GM21528 (cell line): Measurements from ENCODE around the gene SLC27A2.
"Not testable (repeated sequence)": the region's sequence is repeated elsewhere in the genome, so short reads cannot be mapped to it uniquely, and the experiment has no call there.

Experiments
- ATAC-seq: cut with Tn5 transposase; IDR thresholded peaks from one replicate; pipeline ENCODE4 v1.9.1; 2021; ENCODE audit warnings: mild to moderate bottlenecking, moderate library complexity; ENCODE audit not compliant: unreplicated experiment, low FRiP score

The SLC27A2 gene

DNA sequence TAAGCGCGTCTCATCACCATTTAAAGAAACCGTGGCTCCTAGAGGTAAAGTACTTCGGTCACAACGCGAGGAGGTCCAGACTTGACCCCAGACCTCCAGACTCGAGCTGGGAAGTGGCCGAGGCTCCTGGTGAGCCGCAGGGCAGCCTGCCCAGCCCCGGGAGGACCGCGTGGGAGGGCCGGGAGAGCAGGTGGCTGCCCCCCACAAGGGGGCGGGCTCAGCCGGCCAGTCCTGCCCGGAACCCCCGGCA lies at the start of gene SLC27A2:
TSS of gene SLC27A2 (plus strand) at position 228 of the 250 bp plus-strand sequence. CDS start 232 bp downstream, outside the sequence.
- peak; percentile 51 for ATAC-seq

DNA sequence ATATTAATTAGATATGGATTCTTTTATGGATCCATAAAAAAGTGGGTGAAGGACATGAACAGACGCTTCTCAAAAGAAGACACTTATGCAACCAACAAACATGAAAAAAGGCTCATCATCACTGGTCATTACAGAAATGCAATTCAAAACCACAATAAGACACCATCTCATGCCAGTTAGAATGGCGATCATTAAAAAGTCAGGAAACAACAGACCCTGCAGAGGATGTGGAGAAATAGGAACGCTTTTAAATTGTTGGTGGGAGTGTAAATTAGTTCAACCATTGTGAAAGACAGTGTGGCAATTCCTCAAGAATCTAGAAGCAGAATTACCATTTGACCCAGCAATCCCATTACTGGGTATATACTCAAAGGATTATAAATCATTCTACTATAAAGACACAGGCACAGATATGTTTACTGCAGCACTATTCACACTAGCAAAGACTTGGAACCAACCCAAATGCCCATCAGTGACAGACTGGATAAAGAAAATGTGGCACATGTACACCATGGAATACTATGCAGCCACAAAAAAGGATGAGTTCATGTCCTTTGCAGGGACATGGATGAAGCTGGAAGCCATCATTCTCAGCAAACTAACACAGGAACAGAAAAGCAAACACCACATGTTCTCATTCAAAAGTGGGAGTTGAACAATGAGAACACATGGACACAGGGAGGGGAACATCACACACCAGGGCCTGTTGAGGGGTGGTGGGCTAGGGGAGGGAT lies 49.6 kb upstream of the SLC27A2 start:
- ATAC-seq, result not testable (repeated sequence)

GRCh38 chr15:50134524-50135024 lies 47.4 kb upstream of the SLC27A2 start:
- ATAC-seq, result peak; percentile 79

GRCh38 chr15:50135031-50135551 lies 46.9 kb upstream of the SLC27A2 start:
- ATAC-seq, result peak; percentile 48

GRCh38 chr15:50137330-50137761 lies 44.6 kb upstream of the SLC27A2 start:
- no peak for ATAC-seq

- no peak for ATAC-seq
These were observed 44.1 kb upstream of the SLC27A2 start for GRCh38 chr15:50137893-50138292.

- no peak for ATAC-seq
These were observed 43.6 kb upstream of the SLC27A2 start for GRCh38 chr15:50138391-50138790.

DNA sequence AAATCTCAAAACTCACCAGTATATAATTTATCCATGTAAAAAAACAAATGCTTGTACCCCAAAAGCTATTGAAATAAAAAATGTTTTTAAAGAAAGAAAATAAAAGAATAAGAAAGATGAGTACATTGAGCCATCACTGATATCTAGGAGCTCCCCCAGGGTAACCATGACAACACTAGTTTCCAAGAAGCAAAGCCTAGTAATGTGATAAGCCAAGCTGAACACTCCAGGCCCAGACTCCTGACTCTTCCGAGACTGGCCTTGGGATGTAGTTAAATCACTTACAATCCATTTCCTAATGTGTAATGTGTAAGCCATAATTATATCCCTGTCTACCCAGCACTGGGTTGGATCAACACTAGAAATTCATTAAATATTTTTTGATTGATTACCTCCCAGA lies 41.9 kb upstream of the SLC27A2 start:
- no peak for ATAC-seq

DNA sequence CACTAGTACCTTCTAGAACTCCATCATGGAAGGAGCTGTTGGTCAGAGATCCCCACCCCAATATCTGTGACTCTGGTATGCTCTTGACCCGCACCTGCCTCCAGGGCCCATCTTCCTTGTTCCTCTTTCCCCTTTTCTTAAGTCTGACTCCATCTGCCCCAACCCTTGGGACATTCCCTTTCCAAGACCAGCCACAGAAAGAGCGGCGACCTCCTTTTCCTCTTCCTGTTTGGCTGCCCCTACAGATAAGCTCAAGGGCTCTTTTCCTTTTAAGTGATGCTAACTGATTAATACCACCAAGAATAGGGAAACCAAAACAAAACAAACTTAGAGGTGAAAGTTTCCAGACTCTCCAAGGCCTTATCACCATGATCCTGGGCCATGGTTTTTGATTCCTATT lies 41.0 kb upstream of the SLC27A2 start:
- no peak for ATAC-seq

- ATAC-seq, result no peak
These were observed 40.1 kb upstream of the SLC27A2 start for GRCh38 chr15:50141856-50142255.

- ATAC-seq, result no peak
These were observed 38.6 kb upstream of the SLC27A2 start for GRCh38 chr15:50143255-50143860.

DNA sequence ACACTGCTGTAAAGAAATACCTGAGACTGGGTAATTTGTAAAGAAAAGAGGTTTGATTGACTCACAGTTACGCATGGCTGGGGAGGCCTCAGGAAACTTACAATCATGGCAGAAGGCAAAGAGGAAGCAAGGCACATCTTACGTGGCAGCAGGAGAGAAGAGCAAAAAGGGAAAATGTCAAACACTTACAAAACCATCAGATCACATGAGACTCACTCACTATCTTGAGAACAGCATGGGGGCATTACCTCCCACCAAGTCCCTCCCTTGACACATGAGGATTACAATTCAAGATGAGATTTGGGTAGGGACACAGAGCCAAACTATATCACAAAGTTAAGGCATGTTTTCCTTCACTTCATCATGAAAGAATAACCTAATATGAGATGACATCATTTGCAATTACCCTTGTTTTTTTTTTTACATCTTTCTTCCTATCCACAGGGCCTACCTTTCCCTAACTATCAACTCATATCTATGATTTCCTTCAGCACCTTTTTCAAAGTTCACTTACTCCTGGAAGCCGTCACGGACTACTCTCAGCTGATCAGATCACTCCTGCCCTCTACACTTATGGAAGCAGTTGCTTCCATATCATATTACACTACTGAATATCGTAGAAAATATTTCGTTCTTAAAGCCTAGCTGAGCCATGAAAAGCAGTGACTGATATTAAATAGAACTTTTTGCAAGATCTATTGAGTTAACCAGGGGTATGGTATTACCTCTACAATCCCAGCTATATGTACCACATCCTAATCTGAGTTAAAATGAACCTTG lies 37.5 kb upstream of the SLC27A2 start:
- ATAC-seq, result no peak

GRCh38 chr15:50145451-50145872 lies 36.5 kb upstream of the SLC27A2 start:
- no peak for ATAC-seq

DNA sequence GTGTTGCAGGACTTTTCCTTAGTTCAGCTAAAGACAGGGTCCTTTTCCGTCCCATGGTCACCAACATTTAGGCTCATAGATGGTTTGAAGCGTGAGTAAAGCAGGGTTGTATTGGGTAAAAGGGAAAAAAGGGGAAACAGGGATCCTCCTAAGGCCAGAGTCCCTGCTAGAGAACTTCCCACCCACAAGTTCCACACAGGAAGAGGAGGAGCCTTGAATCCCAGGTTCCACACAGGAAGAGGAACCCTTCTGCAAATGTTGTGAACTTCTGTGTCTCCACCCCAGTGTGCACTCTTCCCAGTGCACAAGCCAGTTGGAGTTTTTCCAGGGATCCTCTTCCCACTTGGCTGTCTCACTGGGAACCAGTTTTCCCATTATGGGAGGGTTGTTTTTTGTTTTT lies 35.4 kb upstream of the SLC27A2 start:
- no peak for ATAC-seq

- no peak for ATAC-seq
These were observed 33.5 kb upstream of the SLC27A2 start for GRCh38 chr15:50148362-50148963.

DNA sequence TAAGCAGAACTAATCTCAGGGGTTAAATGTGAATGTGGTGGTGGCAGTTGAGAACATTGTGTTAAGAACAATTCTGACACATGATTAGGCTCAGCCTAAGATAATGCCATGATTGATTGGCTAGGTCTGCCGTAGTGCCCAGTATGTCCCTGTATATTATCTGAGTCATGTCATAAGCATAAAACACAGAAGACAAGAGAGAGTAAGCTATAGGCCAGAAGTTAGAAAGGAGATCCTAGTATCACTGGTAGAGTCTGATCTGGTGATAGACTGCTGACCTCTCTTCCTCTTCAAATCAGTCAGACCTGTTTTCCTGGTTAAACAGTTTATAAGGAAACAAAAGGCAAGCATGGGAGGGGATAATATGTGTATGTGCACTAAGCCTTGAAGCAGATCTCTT lies 32.9 kb upstream of the SLC27A2 start:
- no peak for ATAC-seq

GRCh38 chr15:50150349-50150748 lies 31.6 kb upstream of the SLC27A2 start:
- no peak for ATAC-seq

DNA sequence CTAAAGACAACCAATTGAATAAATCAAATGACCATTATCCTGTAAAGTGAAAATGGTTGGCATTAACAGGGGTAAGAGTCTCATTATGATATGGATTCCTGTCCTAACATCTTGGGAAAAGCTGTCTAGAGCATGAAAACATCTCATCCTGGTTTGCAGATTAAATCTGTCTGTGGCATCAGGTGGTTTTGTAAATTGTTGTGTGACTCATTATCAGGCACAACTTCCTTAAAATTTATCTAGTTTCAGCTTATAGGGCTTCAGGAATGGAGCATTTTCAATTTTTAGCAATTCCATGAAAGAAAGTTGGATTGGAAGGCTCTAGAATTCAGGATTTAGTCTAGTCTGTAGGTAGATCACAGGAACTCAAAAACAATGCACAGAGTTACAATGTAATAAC lies 31.1 kb upstream of the SLC27A2 start:
- no peak for ATAC-seq

- ATAC-seq, result no peak
These were observed 30.5 kb upstream of the SLC27A2 start for GRCh38 chr15:50151476-50151875.

DNA sequence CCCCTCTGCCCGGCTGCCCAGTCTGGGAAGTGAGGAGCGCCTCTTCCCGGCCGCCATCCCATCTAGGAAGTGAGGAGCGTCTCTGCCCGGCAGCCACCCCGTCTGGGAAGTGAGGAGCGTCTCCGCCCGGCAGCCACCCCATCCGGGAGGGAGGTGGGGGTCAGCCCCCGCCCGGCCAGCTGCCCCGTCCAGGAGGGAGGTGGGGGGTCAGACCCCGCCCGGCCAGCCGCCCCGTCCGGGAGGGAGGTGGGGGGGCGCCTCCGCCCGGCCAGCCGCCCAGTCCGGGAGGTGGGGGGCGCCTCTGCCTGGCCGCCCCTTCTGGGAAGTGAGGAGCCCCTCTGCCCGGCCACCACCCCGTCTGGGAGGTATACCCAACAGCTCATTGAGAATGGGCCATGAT lies 23.8 kb upstream of the SLC27A2 start:
- not testable (repeated sequence) for ATAC-seq
